ENCODE results near the gene ZRANB3. TPM values are rescaled to one million over a fixed set of nuclear protein-coding genes. Genes with fewer than 3 reads are reported as not detected.

ZRANB3 gene
- total and polyA plus RNA-seq, 10 of the 15 experiments (the other 5 are each of a cell fraction or from before 2014, with no cell fraction given), result 5.6 to 11.4 (median 9.9) TPM

DNA sequence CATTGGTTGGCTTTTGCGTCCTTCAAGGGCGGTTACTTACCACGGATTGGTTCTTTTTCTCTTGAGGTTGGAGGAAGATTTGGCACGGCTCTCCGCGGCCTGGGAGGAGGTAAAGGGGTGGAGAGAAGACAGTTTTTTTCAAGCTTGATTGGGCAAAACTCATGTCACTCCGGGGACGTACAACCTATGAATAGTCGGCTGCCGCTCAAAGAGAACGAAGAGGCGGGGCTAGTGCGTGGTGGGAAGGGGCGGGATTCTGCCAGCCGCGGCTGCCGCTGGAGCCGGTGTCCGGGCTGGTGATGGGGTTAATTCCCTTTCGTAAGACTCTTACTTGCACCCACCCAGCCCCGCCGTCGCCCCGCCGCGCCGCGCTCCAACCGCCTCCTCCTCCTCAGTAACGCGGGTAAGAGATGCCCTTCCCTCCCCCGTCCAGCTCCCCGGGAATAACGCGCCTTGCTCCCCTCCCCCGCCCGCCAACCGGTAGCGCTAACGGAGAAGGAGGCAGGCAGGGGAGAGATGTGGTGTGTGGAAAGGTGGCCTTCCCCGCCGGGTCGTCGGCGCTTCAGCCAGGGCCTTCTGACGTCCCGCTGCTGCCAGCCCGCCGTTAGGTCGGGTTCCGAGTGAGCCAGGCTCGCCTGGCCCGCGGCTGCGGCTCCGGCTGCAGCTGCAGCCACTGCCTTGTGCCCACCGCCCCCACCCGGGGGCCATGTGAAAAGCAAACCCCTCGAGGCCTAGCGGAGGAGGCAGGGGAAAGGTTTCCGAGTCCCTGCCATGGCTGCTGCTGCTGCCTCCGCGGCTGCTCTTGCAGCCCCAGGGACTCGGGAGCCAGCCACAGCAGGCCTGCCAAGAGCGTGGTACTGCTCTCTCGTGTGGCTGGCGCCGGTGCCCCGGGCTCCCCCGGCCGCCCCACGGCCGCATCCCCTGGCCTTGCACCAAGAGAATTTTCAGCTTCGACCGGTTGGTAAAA lies 496 bp upstream of the ZRANB3 start, which contains the start of gene R3HDM1 (continued):
- no peak for TF ChIP-seq BMI1 (IDR thresholded peaks at IDR 0.05; ENCODE audit: borderline replicate concordance)
- peak; percentile 13 for TF ChIP-seq MYC (IDR thresholded peaks at IDR 0.05; ENCODE audit: insufficient read depth, insufficient read length, insufficient replicate concordance, low read length, severe bottlenecking)
- peak; percentile 60; the same call in 1 of the 2 replicates for TF ChIP-seq MXI1 (IDR thresholded peaks at IDR 0.05; ENCODE audit: low read depth, low read length)
- TF ChIP-seq SUPT20H (IDR thresholded peaks at IDR 0.05; ENCODE audit: borderline replicate concordance, control insufficient read depth, low read depth, low read length), result no peak
- TF ChIP-seq RBBP5 (conservative IDR thresholded peaks at IDR 0.05), result 0 out of 2 replicates have a peak, but pooled peaks have one; percentile 65
- TF ChIP-seq, protein P1, sequence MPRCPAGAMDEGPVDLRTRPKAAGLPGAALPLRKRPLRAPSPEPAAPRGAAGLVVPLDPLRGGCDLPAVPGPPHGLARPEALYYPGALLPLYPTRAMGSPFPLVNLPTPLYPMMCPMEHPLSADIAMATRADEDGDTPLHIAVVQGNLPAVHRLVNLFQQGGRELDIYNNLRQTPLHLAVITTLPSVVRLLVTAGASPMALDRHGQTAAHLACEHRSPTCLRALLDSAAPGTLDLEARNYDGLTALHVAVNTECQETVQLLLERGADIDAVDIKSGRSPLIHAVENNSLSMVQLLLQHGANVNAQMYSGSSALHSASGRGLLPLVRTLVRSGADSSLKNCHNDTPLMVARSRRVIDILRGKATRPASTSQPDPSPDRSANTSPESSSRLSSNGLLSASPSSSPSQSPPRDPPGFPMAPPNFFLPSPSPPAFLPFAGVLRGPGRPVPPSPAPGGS (IDR thresholded peaks at IDR 0.05; ENCODE audit: borderline replicate concordance, insufficient read depth, low read depth, low read length, poor library complexity, severe bottlenecking), result no peak
- 0 out of 2 replicates have a peak, but pooled peaks have one; percentile 10 for TF ChIP-seq CREM (IDR thresholded peaks at IDR 0.05; ENCODE audit: low read depth)
- TF ChIP-seq RAD21 (IDR thresholded peaks at IDR 0.05; ENCODE audit: insufficient read depth, low read depth, low read length), result peak; percentile 48
- TF ChIP-seq EZH2 (IDR thresholded peaks at IDR 0.05; ENCODE audit: borderline replicate concordance, control insufficient read depth, low read depth, low read length), result no peak
- TF ChIP-seq, protein P2, sequence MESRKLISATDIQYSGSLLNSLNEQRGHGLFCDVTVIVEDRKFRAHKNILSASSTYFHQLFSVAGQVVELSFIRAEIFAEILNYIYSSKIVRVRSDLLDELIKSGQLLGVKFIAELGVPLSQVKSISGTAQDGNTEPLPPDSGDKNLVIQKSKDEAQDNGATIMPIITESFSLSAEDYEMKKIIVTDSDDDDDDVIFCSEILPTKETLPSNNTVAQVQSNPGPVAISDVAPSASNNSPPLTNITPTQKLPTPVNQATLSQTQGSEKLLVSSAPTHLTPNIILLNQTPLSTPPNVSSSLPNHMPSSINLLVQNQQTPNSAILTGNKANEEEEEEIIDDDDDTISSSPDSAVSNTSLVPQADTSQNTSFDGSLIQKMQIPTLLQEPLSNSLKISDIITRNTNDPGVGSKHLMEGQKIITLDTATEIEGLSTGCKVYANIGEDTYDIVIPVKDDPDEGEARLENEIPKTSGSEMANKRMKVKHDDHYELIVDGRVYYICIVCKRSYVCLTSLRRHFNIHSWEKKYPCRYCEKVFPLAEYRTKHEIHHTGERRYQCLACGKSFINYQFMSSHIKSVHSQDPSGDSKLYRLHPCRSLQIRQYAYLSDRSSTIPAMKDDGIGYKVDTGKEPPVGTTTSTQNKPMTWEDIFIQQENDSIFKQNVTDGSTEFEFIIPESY (IDR thresholded peaks at IDR 0.05), result no peak; the same call in 1 of the 2 replicates
- TF ChIP-seq, protein P3, sequence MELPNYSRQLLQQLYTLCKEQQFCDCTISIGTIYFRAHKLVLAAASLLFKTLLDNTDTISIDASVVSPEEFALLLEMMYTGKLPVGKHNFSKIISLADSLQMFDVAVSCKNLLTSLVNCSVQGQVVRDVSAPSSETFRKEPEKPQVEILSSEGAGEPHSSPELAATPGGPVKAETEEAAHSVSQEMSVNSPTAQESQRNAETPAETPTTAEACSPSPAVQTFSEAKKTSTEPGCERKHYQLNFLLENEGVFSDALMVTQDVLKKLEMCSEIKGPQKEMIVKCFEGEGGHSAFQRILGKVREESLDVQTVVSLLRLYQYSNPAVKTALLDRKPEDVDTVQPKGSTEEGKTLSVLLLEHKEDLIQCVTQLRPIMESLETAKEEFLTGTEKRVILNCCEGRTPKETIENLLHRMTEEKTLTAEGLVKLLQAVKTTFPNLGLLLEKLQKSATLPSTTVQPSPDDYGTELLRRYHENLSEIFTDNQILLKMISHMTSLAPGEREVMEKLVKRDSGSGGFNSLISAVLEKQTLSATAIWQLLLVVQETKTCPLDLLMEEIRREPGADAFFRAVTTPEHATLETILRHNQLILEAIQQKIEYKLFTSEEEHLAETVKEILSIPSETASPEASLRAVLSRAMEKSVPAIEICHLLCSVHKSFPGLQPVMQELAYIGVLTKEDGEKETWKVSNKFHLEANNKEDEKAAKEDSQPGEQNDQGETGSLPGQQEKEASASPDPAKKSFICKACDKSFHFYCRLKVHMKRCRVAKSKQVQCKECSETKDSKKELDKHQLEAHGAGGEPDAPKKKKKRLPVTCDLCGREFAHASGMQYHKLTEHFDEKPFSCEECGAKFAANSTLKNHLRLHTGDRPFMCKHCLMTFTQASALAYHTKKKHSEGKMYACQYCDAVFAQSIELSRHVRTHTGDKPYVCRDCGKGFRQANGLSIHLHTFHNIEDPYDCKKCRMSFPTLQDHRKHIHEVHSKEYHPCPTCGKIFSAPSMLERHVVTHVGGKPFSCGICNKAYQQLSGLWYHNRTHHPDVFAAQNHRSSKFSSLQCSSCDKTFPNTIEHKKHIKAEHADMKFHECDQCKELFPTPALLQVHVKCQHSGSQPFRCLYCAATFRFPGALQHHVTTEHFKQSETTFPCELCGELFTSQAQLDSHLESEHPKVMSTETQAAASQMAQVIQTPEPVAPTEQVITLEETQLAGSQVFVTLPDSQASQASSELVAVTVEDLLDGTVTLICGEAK (IDR thresholded peaks at IDR 0.05; ENCODE audit: borderline replicate concordance), result no peak
- TF ChIP-seq, protein P4, sequence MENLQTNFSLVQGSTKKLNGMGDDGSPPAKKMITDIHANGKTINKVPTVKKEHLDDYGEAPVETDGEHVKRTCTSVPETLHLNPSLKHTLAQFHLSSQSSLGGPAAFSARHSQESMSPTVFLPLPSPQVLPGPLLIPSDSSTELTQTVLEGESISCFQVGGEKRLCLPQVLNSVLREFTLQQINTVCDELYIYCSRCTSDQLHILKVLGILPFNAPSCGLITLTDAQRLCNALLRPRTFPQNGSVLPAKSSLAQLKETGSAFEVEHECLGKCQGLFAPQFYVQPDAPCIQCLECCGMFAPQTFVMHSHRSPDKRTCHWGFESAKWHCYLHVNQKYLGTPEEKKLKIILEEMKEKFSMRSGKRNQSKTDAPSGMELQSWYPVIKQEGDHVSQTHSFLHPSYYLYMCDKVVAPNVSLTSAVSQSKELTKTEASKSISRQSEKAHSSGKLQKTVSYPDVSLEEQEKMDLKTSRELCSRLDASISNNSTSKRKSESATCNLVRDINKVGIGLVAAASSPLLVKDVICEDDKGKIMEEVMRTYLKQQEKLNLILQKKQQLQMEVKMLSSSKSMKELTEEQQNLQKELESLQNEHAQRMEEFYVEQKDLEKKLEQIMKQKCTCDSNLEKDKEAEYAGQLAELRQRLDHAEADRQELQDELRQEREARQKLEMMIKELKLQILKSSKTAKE (IDR thresholded peaks at IDR 0.05; ENCODE audit: low read depth, poor library complexity, severe bottlenecking), result peak; percentile 10
- TF ChIP-seq POLR2A (IDR thresholded peaks at IDR 0.05; ENCODE audit: low read depth, low read length), result peak; percentile 76
- TF ChIP-seq IKZF1 (conservative IDR thresholded peaks at IDR 0.05), result peak; percentile 81
- 0 out of 2 replicates have a peak, but pooled peaks have one; percentile 1 for TF ChIP-seq MEF2A (IDR thresholded peaks at IDR 0.05; ENCODE audit: insufficient read depth, low read depth, low read length)
- no peak for TF ChIP-seq TBL1XR1 (IDR thresholded peaks at IDR 0.05; ENCODE audit: low read depth, low read length)

Data from GM12878 (cell line).